ENCODE data around the gene CSF1. TPM values are rescaled to one million over a fixed set of nuclear protein-coding genes. Genes with fewer than 3 reads are reported as not detected.

Gene CSF1
- total and polyA plus RNA-seq, 2 experiments from 2014 or later = 9.1 to 19.1 TPM

- Histone ChIP-seq H3K4me1 (ENCODE audit: insufficient read depth) (peaks cover 13% of the 10 kb centered on the region), H3K27ac (peak overlapping the region; percentile 52), H3K4me3 (no peak overlapping the region), H3K27me3 (no peaks in the 10 kb centered on the region), H3K9me2 (replicated peaks; ENCODE audit: insufficient read depth) (no peaks in the 10 kb centered on the region), H3K36me3 (replicated peaks; ENCODE audit: insufficient read depth, low read depth) (no peaks in the 10 kb centered on the region), H2AFZ (no peak overlapping the region), H3K79me2 (no peaks in the 10 kb centered on the region), H3K4me2 (no peak overlapping the region), H3K9me3 (ENCODE audit: low read depth) (no peaks in the 10 kb centered on the region), H4K20me1 (ENCODE audit: insufficient read depth, poor library complexity, severe bottlenecking) (no peaks in the 10 kb centered on the region)
- peak; percentile 49 for DNase-seq (ENCODE audit: low spot score)
- TF ChIP-seq EZH2 (IDR thresholded peaks at IDR 0.05; ENCODE audit: borderline replicate concordance) (no peak), CTCF (IDR thresholded peaks at IDR 0.05; ENCODE audit: poor library complexity) (no peak), EZH2phosphoT487 (IDR thresholded peaks at IDR 0.05; ENCODE audit: low read depth, severe bottlenecking, unreplicated experiment) (no peak)
- WGBS (ENCODE audit: low lambda C conversion rate, missing lambda C conversion rate) = 14% methylated on average over 1 of the region's 1 CpG
Observed at GRCh38 chr1:109954041-109954512, 43.4 kb downstream of the CSF1 start.

- Histone ChIP-seq H3K4me1 (ENCODE audit: insufficient read depth) (peaks cover 20% of the 10 kb centered on the region), H3K9me2 (replicated peaks; ENCODE audit: insufficient read depth) (no peaks in the 10 kb centered on the region), H3K27ac (peak overlapping the region; percentile 71), H3K36me3 (replicated peaks; ENCODE audit: insufficient read depth, low read depth) (no peaks in the 10 kb centered on the region), H3K27me3 (no peaks in the 10 kb centered on the region), H3K9me3 (ENCODE audit: low read depth) (no peaks in the 10 kb centered on the region), H2AFZ (no peak overlapping the region), H4K20me1 (ENCODE audit: insufficient read depth, poor library complexity, severe bottlenecking) (no peaks in the 10 kb centered on the region), H3K4me2 (peak overlapping the region; percentile 50), H3K79me2 (no peaks in the 10 kb centered on the region), H3K4me3 (no peak overlapping the region)
- 0% methylated on average over 1 of the region's 1 CpG for WGBS (ENCODE audit: low lambda C conversion rate, missing lambda C conversion rate)
- no peak for TF ChIP-seq EZH2phosphoT487 (IDR thresholded peaks at IDR 0.05; ENCODE audit: low read depth, severe bottlenecking, unreplicated experiment)
- no peak for TF ChIP-seq CTCF (IDR thresholded peaks at IDR 0.05; ENCODE audit: poor library complexity)
- no peak for TF ChIP-seq EZH2 (IDR thresholded peaks at IDR 0.05; ENCODE audit: borderline replicate concordance)
- no peak for DNase-seq (ENCODE audit: low spot score)
Observed at GRCh38 chr1:109959632-109959973, 49.0 kb downstream of the CSF1 start.

- DNase-seq (ENCODE audit: low spot score) = peak; percentile 51
- no peaks in the 10 kb centered on the region for H4K20me1 ChIP-seq (ENCODE audit: insufficient read depth, poor library complexity, severe bottlenecking)
- no peak overlapping the region for H2AFZ ChIP-seq
Observed at GRCh38 chr1:109959974-109960744, 49.5 kb downstream of the CSF1 start.

More at GRCh38 chr1:109959974-109960744, 49.5 kb downstream of the CSF1 start:
- Histone ChIP-seq H3K79me2 (no peaks in the 10 kb centered on the region), H3K36me3 (replicated peaks; ENCODE audit: insufficient read depth, low read depth) (no peaks in the 10 kb centered on the region), H3K9me2 (replicated peaks; ENCODE audit: insufficient read depth) (no peaks in the 10 kb centered on the region), H3K4me3 (no peak overlapping the region), H3K4me1 (ENCODE audit: insufficient read depth) (peaks cover 19% of the 10 kb centered on the region), H3K9me3 (ENCODE audit: low read depth) (no peaks in the 10 kb centered on the region), H3K27me3 (no peaks in the 10 kb centered on the region), H3K4me2 (peak overlapping the region; percentile 50), H3K27ac (peak overlapping the region; percentile 71)
- WGBS (ENCODE audit: low lambda C conversion rate, missing lambda C conversion rate) = 19% methylated on average over 7 of the region's 7 CpGs
- no peak for TF ChIP-seq EZH2phosphoT487 (IDR thresholded peaks at IDR 0.05; ENCODE audit: low read depth, severe bottlenecking, unreplicated experiment)
- TF ChIP-seq EZH2 (IDR thresholded peaks at IDR 0.05; ENCODE audit: borderline replicate concordance) = no peak
- no peak for TF ChIP-seq CTCF (IDR thresholded peaks at IDR 0.05; ENCODE audit: poor library complexity)
